HG03139 (cell line): ENCODE data around the gene PSMB9.
A peak's percentile ranks its signal among the peaks of the same experiment; 100 is the strongest.

Experiments
- ATAC-seq: cut with Tn5 transposase; IDR thresholded peaks from one replicate; pipeline ENCODE4 v1.9.1; 2021; ENCODE audit not compliant: unreplicated experiment

The PSMB9 gene

DNA sequence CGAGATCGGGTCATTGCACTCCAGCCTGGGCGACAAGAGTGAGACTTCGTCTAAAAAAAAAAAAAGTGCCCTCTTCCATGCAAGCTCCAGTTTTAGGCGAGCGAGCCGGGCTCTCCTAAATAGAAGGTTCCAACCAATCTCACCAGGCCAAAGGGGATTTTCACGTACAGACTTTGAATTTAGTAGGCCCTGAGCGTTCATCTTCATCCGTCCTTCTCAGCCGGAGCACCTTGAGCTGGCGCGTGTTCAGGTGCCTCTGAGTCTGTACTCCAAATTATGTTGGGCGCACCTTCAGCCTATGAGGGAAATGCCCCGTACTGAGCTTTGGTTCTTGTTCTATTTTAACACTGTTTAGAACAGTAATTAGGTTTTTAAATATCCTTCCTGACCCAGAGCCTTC is 14.6 kb upstream of the PSMB9 start:
- ATAC-seq = no peak

DNA sequence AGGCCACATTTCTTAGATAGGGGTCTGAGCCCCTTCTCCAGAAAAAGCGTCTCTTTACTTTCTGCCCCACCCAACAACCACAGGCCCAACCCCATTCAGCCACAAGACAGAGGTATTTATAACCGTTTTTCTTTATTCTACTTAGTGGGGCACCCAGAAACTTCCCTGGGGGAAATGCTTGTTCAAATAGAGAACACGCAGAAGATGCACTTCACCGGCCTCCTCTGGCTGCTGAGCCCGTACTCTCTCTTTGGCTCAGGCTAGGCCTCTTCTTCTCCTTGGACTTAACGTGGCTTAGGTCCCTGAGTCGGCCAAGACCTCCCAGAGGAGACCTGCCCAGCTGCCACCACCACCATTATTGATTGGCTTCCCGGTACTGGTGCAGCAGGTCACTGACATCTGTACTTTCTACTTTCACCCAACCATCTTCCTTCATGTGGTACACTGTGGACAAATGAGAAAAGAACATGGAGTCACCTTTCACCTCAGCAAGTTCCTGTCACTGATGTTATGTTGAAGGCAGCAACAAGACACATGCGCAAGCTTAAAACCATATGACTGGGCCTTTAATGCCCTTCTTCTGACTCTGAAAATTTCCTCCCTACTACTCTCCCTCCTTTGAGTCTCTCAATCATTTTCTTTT is 13.3 kb upstream of the PSMB9 start:
- no peak for ATAC-seq

DNA sequence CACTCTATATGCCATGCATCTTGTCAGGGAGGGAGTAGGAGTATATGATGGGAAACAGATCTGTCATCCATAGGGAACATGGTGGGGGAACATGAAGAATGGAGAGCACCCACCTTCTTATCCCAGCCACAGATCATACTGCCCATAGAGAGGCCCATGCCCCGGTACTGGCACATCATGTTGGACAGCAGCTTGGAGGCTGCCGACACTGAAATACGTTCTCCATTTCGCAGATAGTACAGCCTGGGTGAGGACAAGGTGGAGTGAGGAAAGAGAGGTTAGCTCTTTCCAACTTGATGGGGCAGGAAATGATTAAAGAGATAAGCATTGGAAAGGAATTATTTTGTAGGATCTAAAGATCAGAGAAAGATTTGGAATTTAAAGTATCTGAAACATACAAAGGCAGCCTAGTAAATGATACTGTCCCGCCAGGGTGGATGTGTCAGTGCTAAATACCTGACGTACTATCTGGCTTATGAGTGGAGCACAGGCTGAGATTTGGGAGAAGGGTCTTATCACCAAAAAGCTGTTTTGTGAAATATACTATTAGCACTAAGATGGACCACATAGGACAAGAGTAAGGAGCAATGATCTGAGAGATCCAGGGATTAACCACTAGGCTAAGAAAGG is 11.9 kb upstream of the PSMB9 start:
- no peak for ATAC-seq

DNA sequence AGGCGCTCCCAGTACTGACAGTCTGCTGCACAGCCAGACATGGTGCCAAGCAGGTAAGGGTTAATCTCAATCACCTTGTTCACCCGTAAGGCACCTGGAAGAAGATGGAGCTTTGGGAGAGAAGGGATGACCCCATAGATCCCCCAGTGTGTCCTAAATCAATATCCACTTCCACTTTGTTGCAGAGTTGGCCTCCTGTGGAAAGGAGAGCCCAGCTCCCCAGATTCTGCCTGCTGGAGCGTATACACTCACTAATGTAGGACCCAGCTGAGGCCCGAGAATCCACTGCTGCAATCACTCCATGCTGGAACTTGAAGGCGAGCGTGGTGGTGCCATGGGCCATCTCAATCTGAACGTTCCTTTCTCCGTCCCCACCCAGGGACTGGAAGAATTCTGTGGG is 11.3 kb upstream of the PSMB9 start:
- no peak for ATAC-seq

DNA sequence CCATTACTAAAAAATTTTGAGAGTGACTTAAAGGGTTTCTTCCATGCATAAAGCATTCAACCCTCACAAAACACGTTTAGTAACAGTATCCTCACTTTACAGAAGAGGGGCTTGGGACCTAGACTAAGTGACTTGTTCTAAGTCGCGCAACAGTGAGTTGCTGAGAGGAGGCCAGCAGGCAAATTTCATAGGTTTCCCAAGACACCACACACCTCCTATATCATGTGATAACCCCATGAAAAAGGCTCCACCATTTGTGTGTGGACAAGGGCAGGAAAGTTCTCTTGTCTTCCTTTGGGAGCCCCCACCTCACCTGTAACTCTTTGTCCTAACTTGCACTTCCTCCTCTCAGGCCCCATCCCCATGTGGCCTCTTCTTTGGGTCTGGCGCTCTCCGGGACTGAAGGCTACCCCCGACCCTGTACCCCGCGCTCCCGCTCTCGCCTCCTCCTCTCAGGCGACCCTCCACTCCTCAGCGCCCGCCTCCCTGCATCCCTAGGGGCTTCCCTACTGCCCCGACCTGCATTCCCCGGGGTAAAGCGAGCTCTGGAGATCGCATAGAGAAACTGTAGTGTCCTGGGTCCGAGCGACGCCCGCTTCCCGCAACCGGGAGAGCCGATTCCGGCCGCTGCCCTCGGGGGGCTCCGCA is 10.5 kb upstream of the PSMB9 start:
- no peak for ATAC-seq

DNA sequence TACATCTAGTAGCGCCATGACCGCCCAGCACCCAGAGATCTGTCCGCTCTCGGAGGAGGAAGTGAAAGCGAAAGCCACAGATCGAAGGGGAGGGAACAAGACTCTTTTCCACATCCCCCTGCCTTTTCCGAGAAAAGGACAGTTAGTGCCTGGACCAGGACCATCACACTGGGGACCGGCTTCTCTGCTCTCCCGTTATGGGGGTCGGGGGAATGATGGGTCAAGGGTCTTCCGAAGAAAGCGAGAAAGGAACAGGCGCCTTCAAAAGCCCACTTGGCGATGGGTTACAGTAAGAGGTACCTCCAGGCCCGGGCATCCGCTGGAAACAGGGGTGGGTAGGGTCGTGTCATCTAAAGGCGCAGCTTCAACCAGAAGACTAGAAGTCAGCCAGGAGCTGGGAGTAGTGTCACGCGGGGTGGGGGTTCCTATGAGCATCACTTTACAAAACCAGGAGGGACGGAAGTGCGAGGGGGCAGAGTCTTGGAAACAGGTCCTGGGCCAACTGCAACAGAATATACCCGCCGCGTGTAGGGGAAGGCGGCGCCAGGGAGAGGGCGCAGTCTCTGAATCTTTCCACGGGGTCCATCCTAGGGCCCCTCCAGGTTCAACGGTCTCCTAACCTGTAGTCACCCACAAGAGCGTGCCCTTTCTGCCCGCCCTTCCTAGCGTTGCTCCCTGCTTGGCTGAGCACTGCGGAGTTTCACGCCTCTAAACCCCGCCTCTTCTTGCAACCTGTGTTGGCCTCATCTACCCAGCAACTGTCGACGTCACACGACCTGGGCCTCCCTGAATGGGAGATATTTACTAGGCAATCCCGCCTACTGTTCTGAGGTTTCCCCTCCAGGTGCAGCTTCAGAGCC is 9.8 kb upstream of the PSMB9 start, which contains the start of gene PSMB8:
TSS of gene PSMB8 (minus strand) at position 69 of the 860 bp plus-strand sequence. CDS start at position 18, 51 bp downstream.
- peak; percentile 53 for ATAC-seq

DNA sequence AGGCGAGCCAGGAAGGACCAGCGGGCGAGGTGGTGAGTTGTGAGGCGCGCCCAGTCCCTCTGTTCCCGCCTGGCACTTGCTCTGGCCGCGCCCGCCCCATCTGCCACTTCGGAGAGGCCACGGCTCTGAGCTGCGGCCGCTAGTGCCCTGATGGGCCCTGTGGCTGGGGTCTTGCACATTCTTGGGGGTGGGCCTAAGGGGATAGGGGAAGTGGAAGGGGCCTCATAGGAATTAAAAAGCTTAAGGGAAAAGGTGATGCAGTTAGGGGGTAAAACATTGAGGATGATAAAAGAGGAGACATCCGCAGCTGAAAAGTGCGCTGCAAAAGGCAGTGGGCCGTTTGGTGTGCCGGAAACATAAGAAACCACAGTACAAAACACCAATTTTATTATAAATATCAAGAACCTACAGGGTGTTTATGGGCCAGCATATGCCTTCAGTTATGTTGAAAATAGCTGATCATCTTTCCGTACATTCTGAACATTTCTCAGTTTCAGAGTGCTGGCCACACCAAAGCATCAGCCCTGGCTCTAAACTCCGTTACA is 9.1 kb upstream of the PSMB9 start:
- ATAC-seq = no peak

DNA sequence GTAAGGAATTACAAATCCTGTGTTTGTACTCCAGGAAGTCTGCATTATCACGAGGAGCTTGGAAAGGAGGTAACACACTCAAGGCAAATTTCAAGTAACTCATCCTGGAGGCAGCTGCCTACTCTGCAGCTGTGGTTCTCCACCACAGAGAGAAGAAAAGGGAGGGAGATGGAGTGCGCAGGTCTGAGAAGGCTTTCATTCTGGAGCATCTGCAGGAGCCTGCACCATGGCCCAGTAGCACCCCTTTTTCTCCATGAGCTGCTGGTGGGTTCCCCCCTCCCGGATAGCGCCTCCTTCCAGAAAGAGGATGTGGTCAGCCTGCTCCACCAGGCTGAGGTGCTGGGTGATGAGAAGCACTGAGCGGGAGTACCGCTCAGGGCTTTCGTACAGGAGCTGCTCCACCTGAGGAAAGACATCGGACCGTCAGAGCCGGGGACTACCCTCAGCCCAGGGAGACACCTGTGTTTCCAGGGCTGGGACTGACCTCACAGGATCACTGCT is 8.6 kb upstream of the PSMB9 start:
- no peak for ATAC-seq

DNA sequence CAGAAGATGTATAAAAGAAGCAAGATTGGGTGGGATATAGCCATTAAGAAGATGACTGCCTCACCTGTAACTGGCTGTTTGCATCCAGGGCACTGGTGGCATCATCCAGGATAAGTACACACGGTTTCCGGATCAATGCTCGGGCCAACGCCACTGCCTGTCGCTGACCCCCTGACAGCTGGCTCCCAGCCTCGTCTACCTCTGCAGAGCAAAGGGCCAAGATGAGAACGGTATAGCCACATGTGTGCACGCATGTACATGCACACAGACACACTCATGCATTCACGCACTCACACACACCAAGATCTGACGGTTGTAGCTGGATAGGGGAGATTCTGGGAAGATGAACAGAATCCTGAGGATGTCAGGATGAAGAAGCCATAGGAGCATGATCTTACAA is 7.0 kb upstream of the PSMB9 start:
- ATAC-seq = no peak

DNA sequence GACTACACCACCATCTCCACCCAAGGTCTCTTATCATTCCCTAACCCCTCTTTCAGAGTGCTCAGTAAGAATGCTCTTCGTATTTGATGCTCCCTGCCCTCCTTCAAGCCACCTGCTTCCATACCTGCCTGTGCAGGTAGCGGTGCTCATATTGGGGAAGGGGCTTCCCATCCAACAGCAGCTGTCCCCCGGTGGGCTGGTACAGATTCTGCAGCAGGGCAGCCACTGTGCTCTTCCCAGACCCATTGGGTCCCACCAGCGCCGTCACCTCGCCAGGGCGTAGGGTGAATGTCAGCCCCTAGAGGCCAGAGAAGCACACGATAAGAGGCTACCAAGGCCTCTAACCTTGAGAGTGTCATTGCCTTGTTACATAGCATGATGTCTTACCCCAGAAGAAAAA is 6.2 kb upstream of the PSMB9 start:
- no peak for ATAC-seq

DNA sequence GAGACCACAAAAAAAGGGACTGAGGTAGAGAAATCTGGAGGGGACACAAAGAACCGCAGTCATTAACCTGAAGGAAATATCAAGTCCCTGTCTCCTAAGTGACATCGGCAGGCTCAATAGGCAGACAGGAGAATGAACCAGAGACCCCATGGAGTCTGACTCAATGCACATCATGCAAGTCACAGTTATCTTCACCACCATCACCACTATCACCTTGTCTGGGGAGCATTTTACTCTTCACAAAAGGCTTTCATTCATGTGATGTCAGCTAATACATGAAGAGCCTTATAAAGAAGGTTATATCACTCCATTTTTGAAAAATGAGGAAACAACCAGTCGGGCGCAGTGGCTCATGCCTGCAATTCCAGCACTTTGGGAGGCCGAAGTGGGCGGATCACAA is 4.9 kb upstream of the PSMB9 start:
- ATAC-seq = no peak

DNA sequence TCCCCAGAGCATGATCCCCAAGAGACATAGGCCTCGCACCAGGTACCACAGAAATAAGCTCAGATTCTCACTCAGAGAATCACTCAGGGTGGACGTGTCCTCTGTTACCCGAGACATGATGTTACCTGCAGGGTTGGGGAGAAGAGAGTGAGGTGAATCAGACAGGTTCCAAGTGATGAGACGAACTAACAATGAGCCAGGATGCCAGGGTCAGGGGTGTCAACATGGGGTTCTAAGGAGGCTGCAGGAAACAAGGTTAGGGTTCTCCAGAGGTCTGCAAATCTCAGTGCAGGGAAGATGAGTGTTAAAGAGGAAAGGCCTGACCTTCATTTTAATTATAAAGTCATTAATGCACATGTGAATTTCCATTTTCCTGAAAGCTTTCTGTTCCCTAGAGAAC is 3.0 kb upstream of the PSMB9 start:
- no peak for ATAC-seq

DNA sequence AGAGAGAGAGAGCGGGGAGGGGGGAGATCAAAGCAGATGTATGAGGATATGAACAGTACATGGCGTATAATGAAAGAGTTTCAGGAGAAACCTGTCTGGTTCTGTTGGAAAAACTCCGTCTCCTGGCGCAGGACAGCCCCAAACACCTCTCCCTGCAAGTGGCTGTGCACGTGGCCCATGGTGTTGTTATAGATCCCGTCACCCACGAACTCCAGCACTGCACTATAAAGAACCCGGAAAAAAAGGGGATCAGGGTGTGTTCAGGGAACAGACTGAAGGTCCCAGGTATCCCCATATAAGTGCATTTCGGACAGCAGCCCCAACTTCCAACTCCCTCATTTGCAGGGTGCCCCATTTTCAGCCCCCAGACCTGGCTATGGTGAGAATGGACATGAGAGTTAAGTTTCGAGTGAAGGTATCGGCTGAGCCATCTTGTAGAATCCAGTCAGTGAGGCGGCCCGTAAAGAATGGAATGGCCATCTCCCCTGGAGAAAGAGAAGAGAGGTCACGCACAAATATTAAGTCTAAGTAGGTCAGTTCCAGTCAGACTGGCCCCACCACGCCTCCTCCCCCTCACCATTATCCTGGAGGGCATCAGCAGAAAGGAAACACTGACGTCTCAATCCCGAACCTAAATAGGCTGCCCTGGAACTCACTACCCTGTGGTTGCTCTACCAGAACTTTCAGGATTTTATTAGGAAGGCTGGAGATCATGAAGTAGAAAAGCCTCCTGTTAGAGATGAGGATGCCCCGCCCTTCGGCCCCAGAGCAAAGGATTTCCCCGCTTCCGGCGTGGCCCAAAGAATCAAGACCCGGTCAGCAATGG is 1.8 kb upstream of the PSMB9 start:
- ATAC-seq = no peak

DNA sequence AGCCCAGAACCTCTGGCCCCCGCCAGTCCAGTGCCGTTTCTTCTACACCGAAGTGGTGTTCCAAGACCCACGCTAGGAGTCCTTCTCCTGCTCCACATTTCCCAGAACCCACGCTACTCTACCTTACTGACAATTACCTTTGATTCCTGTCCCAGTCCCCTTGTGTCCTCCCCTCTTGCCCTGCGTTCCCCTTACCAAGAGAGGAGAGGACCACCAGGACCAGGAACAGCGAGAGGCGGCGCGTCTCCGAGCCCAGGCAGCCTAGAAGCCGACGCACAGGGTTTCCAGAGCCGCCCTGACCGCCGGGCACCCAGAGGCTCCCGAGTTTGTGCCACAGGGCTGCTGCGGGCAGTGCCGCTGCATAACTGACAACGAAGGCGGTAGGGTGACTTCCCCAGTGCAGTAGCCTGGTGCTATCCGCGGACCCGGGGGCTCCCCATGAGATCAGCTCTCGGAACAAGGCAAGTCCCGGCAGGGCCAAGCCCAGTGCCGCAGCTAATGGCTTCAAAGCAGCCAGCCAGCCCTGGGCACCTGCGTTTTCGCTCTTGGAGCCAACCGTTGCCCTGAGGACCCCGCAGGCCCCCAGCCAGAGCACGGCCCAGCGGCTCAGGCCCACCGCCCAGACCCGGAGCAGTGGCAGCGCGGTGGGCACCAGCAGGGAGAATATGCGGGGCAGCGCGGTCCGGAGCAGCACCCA is 1.0 kb upstream of the PSMB9 start:
- ATAC-seq = peak; percentile 9

DNA sequence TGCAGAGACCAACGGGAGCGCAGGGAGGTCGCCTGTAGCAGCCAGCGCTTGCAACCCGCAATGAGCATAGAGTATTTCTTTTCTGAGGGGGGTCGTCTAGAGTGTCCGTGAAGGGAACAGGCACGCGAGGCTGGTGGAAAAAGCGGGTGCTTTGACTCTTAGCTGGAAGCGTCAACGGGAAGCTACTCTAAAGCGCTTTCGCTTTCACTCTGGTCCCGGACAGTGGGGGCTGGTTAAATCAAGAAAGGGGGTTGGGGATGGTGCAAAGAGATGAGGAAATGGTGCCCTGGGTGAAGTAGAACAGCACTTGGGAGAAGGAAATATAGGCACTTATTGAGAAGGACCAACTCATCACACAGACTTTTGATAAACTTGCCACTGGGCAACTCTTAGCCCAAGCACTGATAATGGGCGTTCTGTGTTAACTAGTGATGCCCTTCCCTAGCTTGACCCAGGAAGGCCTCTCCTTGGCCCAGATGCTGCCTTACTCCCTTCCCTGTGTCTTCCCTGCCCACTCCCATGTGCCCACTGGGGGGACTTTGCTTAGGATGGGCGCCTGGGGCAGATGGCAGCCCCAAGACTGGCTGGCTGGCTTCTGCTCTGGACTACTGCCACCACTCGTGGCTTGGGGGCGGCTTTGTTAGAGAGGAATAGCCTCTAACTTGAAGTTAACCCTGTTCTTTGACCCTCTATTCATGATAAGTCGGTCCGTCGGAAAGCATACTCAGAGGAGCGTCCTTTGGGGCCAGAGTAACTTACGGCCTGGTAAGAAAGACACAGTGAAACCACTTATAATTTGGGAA is 585 bp downstream of the PSMB9 start:
- ATAC-seq = no peak

DNA sequence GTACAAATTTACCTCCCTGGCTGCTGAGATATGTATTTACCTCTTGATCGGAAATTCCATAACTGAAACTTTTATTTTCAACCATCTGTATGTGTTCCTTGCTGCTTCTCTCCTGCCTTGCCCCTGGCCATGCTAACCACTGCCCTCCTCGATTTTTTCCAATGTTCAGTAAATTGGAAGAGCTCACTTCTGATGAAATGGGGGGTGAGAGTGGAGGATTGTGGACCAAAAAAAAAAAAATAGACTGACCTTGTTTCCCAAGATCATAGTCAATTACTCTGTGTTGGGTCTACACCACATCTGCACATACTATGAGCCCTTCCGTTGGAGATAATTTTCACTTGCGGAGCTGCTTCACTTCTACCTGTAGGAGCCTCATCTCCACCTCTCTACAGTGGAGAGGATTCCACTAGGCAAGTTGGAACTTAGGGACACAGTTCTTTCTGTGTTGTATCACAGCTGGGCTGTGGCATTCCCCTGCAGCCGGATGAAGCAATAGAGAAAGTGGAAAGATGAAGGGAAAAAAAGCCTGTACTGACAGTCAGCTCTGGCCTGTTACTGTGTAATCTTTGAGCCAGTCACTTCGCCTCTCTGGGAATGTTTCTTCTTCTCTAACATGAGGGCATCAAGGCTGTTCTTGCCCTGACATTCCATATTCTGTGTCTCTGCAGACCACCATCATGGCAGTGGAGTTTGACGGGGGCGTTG is 1.6 kb downstream of the PSMB9 start:
- ATAC-seq = no peak

DNA sequence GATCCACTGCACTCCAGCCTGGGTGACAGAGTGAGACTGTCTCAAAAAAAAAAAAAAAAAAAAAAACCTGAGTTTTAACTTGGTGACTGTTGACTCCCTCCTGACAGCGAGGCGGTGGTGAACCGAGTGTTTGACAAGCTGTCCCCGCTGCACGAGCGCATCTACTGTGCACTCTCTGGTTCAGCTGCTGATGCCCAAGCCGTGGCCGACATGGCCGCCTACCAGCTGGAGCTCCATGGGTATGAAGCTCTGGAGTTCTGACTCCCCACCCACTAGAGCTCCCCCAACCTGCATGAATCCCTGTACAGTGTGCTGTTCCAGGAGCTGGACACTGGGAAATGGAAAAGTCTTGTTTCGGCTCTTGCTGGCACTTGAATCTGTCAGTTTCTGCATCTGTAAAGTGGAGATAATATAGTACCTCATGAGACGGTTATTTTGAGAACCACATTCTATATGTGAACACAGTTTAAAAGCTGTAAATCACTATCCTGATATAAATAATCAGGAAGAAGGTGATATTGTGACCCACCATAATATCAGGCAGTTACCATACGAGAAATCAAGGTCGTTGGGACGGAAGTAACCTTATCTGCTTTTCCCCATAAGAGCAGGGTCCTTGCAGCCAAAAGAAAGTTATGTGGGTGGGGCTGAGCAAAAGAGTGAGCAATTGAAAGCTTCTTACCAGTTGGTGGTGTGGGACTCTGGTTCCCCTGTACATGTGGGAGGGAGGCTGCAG is 3.3 kb downstream of the PSMB9 start:
- ATAC-seq = no peak
